ENCODE measurements around the gene ITGB3BP. TPM values are rescaled to one million over a fixed set of nuclear protein-coding genes. Genes with fewer than 3 reads are reported as not detected.

The ITGB3BP gene
- total RNA-seq, 1 experiment from 2014 or later, result 50.2 TPM

DNA sequence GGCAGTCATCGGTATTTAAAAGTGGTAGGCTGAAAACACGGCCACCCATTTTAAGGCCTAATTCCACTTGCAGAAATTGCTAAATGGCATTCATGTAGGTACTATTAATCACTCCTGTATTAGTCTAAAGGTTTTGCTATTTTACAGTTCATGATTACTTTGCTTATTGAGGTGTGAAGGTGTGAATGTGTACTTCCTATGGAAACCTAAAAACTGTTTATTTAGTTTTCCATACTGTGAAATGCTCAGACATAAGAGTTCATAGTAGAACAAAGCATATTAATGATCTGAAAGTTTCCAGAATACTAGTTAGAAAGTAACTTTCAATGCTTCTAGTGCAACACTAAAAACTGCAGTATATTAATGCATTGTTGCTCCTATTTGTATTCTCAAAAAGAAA lies 69.8 kb downstream of the ITGB3BP start:
- Mint-ChIP-seq H3K4me3 (no peak overlapping the region), H3K9me3 (no peaks in the 10 kb centered on the region), H3K36me3 (0 out of 2 replicates have a peak, but pooled peaks cover 2% of the 10 kb centered on the region), H3K27ac (no peak overlapping the region), H3K4me1 (no peaks in the 10 kb centered on the region), H3K27me3 (ENCODE audit: low read depth) (no peaks in the 10 kb centered on the region)
- POLR2A ChIA-PET, result no interaction called here
- no peak for DNase-seq (ENCODE audit: low spot score)
- TF ChIP-seq, protein P1, sequence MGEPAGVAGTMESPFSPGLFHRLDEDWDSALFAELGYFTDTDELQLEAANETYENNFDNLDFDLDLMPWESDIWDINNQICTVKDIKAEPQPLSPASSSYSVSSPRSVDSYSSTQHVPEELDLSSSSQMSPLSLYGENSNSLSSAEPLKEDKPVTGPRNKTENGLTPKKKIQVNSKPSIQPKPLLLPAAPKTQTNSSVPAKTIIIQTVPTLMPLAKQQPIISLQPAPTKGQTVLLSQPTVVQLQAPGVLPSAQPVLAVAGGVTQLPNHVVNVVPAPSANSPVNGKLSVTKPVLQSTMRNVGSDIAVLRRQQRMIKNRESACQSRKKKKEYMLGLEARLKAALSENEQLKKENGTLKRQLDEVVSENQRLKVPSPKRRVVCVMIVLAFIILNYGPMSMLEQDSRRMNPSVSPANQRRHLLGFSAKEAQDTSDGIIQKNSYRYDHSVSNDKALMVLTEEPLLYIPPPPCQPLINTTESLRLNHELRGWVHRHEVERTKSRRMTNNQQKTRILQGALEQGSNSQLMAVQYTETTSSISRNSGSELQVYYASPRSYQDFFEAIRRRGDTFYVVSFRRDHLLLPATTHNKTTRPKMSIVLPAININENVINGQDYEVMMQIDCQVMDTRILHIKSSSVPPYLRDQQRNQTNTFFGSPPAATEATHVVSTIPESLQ (CRISPR knock-in tag; IDR thresholded peaks at IDR 0.05), result no peak
- no peak for TF ChIP-seq ELF4 (CRISPR knock-in tag; IDR thresholded peaks at IDR 0.05; ENCODE audit: low read depth)
- TF ChIP-seq SP1 (CRISPR knock-in tag; conservative IDR thresholded peaks at IDR 0.05), result no peak
- no peak for TF ChIP-seq JUN (CRISPR knock-in tag; IDR thresholded peaks at IDR 0.05)
- TF ChIP-seq, protein P2, sequence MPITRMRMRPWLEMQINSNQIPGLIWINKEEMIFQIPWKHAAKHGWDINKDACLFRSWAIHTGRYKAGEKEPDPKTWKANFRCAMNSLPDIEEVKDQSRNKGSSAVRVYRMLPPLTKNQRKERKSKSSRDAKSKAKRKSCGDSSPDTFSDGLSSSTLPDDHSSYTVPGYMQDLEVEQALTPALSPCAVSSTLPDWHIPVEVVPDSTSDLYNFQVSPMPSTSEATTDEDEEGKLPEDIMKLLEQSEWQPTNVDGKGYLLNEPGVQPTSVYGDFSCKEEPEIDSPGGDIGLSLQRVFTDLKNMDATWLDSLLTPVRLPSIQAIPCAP (CRISPR knock-in tag; IDR thresholded peaks at IDR 0.05), result no peak
- TF ChIP-seq TEAD1 (CRISPR knock-in tag; IDR thresholded peaks at IDR 0.05), result no peak
- ATAC-seq, result no peak
- CTCF ChIA-PET, result no interaction called here

DNA sequence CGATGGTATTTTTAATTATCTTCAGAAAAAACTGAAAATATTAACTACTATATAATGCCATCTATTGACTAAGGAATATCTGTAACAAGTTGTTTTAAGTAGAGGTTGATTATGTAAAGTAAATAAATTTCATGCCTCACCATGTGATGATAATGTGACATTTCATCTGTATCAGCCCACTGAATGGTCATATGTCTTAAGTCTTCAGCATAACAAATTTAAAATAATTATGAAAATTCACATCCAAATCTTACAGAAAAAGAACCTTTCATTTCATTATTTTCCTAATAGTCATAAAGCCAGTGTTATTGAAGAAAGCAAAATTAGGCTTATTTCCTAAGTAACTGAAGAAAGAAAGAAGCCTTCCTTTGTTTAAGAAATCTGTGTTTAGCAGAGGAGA lies 72.6 kb downstream of the ITGB3BP start:
- TF ChIP-seq TCF7 (CRISPR knock-in tag; IDR thresholded peaks at IDR 0.05; ENCODE audit: low read depth) (no peak), ZNF423 (CRISPR knock-in tag; IDR thresholded peaks at IDR 0.05) (no peak), ETV6 (CRISPR knock-in tag; IDR thresholded peaks at IDR 0.05) (no peak), FOXP1 (CRISPR knock-in tag; IDR thresholded peaks at IDR 0.05; ENCODE audit: borderline replicate concordance) (no peak), CBFB (CRISPR knock-in tag; IDR thresholded peaks at IDR 0.05; ENCODE audit: low read depth) (no peak), ZNF263 (CRISPR knock-in tag; IDR thresholded peaks at IDR 0.05; ENCODE audit: low read depth) (no peak), ZNF138 (CRISPR knock-in tag; conservative IDR thresholded peaks at IDR 0.05) (no peak), FOXK1 (CRISPR knock-in tag; IDR thresholded peaks at IDR 0.05) (no peak)
- TF ChIP-seq, protein P3, sequence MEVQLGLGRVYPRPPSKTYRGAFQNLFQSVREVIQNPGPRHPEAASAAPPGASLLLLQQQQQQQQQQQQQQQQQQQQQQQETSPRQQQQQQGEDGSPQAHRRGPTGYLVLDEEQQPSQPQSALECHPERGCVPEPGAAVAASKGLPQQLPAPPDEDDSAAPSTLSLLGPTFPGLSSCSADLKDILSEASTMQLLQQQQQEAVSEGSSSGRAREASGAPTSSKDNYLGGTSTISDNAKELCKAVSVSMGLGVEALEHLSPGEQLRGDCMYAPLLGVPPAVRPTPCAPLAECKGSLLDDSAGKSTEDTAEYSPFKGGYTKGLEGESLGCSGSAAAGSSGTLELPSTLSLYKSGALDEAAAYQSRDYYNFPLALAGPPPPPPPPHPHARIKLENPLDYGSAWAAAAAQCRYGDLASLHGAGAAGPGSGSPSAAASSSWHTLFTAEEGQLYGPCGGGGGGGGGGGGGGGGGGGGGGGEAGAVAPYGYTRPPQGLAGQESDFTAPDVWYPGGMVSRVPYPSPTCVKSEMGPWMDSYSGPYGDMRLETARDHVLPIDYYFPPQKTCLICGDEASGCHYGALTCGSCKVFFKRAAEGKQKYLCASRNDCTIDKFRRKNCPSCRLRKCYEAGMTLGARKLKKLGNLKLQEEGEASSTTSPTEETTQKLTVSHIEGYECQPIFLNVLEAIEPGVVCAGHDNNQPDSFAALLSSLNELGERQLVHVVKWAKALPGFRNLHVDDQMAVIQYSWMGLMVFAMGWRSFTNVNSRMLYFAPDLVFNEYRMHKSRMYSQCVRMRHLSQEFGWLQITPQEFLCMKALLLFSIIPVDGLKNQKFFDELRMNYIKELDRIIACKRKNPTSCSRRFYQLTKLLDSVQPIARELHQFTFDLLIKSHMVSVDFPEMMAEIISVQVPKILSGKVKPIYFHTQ (CRISPR knock-in tag; IDR thresholded peaks at IDR 0.05), result no peak
- TF ChIP-seq, protein P4, sequence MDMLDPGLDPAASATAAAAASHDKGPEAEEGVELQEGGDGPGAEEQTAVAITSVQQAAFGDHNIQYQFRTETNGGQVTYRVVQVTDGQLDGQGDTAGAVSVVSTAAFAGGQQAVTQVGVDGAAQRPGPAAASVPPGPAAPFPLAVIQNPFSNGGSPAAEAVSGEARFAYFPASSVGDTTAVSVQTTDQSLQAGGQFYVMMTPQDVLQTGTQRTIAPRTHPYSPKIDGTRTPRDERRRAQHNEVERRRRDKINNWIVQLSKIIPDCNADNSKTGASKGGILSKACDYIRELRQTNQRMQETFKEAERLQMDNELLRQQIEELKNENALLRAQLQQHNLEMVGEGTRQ (CRISPR knock-in tag; IDR thresholded peaks at IDR 0.05), result no peak
- POLR2A ChIA-PET, result no interaction called here
- Mint-ChIP-seq H3K27me3 (ENCODE audit: low read depth) (no peaks in the 10 kb centered on the region), H3K36me3 (no peaks in the 10 kb centered on the region), H3K4me3 (no peak overlapping the region), H3K27ac (no peak overlapping the region), H3K4me1 (no peaks in the 10 kb centered on the region), H3K9me3 (no peaks in the 10 kb centered on the region)
- no peak for ATAC-seq
- no peak for DNase-seq (ENCODE audit: low spot score)
- CTCF ChIA-PET, result no interaction called here

DNA sequence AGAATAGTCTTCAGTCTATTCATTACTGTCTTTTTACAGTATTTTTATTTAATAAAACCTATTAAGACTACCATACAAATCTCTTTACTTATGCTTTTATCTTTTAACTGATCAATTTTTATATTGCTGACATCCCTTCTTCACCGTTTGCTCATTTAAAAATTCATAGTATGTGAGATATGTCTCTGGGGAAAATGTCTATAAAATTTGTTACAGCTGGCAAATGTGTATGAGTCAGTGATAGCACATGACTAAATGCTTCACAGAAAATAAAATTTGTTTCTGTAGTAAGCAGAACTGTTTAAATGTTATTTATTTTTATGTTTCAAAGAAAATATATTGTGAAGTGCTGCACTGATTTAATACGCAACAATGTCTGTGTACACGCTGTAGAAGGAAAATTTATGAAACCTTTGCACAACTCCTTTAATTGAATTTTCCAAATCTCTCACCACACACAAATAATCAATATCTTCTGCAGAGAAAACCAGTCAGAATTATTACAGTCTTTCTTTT lies 74.2 kb downstream of the ITGB3BP start:
- no peaks in the 10 kb centered on the region for H3K27me3 Mint-ChIP-seq (ENCODE audit: low read depth)
- DNase-seq (ENCODE audit: low spot score), result no peak
- POLR2A ChIA-PET, result no interaction called here
- no peak for TF ChIP-seq KAT7 (CRISPR knock-in tag; IDR thresholded peaks at IDR 0.05; ENCODE audit: borderline replicate concordance)
- TF ChIP-seq ZNF263 (CRISPR knock-in tag; IDR thresholded peaks at IDR 0.05; ENCODE audit: low read depth), result no peak
- TF ChIP-seq, protein P5, sequence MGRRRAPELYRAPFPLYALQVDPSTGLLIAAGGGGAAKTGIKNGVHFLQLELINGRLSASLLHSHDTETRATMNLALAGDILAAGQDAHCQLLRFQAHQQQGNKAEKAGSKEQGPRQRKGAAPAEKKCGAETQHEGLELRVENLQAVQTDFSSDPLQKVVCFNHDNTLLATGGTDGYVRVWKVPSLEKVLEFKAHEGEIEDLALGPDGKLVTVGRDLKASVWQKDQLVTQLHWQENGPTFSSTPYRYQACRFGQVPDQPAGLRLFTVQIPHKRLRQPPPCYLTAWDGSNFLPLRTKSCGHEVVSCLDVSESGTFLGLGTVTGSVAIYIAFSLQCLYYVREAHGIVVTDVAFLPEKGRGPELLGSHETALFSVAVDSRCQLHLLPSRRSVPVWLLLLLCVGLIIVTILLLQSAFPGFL (CRISPR knock-in tag; IDR thresholded peaks at IDR 0.05; ENCODE audit: borderline replicate concordance), result no peak
- TF ChIP-seq, protein P6, sequence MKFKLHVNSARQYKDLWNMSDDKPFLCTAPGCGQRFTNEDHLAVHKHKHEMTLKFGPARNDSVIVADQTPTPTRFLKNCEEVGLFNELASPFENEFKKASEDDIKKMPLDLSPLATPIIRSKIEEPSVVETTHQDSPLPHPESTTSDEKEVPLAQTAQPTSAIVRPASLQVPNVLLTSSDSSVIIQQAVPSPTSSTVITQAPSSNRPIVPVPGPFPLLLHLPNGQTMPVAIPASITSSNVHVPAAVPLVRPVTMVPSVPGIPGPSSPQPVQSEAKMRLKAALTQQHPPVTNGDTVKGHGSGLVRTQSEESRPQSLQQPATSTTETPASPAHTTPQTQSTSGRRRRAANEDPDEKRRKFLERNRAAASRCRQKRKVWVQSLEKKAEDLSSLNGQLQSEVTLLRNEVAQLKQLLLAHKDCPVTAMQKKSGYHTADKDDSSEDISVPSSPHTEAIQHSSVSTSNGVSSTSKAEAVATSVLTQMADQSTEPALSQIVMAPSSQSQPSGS (CRISPR knock-in tag; IDR thresholded peaks at IDR 0.05; ENCODE audit: borderline replicate concordance, low read depth), result no peak
- TF ChIP-seq, protein P7, sequence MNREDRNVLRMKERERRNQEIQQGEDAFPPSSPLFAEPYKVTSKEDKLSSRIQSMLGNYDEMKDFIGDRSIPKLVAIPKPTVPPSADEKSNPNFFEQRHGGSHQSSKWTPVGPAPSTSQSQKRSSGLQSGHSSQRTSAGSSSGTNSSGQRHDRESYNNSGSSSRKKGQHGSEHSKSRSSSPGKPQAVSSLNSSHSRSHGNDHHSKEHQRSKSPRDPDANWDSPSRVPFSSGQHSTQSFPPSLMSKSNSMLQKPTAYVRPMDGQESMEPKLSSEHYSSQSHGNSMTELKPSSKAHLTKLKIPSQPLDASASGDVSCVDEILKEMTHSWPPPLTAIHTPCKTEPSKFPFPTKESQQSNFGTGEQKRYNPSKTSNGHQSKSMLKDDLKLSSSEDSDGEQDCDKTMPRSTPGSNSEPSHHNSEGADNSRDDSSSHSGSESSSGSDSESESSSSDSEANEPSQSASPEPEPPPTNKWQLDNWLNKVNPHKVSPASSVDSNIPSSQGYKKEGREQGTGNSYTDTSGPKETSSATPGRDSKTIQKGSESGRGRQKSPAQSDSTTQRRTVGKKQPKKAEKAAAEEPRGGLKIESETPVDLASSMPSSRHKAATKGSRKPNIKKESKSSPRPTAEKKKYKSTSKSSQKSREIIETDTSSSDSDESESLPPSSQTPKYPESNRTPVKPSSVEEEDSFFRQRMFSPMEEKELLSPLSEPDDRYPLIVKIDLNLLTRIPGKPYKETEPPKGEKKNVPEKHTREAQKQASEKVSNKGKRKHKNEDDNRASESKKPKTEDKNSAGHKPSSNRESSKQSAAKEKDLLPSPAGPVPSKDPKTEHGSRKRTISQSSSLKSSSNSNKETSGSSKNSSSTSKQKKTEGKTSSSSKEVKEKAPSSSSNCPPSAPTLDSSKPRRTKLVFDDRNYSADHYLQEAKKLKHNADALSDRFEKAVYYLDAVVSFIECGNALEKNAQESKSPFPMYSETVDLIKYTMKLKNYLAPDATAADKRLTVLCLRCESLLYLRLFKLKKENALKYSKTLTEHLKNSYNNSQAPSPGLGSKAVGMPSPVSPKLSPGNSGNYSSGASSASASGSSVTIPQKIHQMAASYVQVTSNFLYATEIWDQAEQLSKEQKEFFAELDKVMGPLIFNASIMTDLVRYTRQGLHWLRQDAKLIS (CRISPR knock-in tag; IDR thresholded peaks at IDR 0.05; ENCODE audit: borderline replicate concordance), result no peak

More for the DNA sequence above, 74.2 kb downstream of the ITGB3BP start:
- Mint-ChIP-seq H3K27ac (no peak overlapping the region), H3K4me1 (no peaks in the 10 kb centered on the region), H3K36me3 (no peaks in the 10 kb centered on the region), H3K9me3 (no peaks in the 10 kb centered on the region), H3K4me3 (no peak overlapping the region)
- CTCF ChIA-PET, result no interaction called here
- no peak for ATAC-seq
